ENCODE data around the gene SHCBP1.

- TF ChIP-seq CTCF (IDR thresholded peaks at IDR 0.05; ENCODE audit: low read depth, low read length, poor library complexity, severe bottlenecking) (peak; percentile 49), EZH2phosphoT487 (IDR thresholded peaks at IDR 0.05; ENCODE audit: borderline replicate concordance, low read length) (no peak)
Observed at GRCh38 chr16:46607529-46607928, 13.7 kb downstream of the SHCBP1 start.
